Fibroblast of pulmonary artery (primary cell): ENCODE measurements around the gene PLXNC1.

Source experiments
- DNase-seq: peaks from one replicate; pipeline ENCODE4 v3.0.0-alpha.2; 2010; ENCODE audit warnings: low read depth
- H3K4me3 ChIP-seq: replicated peaks from 2 replicates; pipeline ENCODE4 v1.5.1; 2011; ENCODE audit warnings: low read depth, mild to moderate bottlenecking, control low read depth, low read length, moderate library complexity
- TF ChIP-seq, protein P1 (sequence below): IDR thresholded peaks from 2 replicates; pipeline ENCODE4 v1.5.1; 2011; ENCODE audit warnings: mild to moderate bottlenecking, control low read depth, low read length, inconsistent platforms; ENCODE audit errors: missing control alignments

PLXNC1 gene

DNA sequence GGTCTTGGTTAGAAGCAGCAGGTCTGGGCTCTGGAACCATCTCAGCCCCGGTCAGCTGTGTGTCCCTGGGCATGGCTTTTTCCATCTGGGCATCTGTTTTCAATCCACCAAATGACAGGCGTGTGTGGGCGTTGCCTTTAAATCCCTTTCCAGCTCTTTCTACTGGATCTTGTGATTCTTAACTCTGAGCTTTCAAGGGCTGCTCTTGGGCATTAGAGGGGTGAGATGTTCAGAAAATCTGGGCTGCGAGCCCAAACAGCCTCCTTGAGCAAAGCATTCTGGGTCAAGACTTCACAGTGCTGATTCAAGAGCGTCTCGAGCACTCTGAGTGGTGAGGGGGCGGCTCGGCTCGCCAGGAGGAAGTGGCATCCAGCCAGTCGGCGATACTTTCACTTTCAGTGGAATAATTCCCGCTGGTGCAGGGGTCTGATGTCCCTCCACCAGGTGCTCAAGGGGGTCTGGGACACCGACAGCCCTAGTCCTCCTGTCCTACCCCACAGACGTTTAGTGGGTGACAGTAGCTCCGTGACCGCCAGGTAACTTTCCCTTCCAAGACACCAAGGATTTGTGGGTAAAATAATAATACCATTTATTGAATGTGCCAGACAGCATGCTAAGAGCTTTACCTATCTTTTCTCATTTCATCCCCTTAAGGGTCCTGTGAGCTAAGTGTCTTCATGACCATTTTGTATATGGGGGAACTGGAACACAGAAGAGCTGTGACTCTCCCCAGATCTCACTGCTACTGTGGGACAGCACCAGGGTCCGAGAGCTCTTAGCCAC is 114.0 kb downstream of the PLXNC1 start:
- peak; percentile 98 for DNase-seq
- H3K4me3 ChIP-seq, result peak overlapping the region; percentile 69
- TF ChIP-seq, protein P1, sequence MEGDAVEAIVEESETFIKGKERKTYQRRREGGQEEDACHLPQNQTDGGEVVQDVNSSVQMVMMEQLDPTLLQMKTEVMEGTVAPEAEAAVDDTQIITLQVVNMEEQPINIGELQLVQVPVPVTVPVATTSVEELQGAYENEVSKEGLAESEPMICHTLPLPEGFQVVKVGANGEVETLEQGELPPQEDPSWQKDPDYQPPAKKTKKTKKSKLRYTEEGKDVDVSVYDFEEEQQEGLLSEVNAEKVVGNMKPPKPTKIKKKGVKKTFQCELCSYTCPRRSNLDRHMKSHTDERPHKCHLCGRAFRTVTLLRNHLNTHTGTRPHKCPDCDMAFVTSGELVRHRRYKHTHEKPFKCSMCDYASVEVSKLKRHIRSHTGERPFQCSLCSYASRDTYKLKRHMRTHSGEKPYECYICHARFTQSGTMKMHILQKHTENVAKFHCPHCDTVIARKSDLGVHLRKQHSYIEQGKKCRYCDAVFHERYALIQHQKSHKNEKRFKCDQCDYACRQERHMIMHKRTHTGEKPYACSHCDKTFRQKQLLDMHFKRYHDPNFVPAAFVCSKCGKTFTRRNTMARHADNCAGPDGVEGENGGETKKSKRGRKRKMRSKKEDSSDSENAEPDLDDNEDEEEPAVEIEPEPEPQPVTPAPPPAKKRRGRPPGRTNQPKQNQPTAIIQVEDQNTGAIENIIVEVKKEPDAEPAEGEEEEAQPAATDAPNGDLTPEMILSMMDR, result no peak

DNA sequence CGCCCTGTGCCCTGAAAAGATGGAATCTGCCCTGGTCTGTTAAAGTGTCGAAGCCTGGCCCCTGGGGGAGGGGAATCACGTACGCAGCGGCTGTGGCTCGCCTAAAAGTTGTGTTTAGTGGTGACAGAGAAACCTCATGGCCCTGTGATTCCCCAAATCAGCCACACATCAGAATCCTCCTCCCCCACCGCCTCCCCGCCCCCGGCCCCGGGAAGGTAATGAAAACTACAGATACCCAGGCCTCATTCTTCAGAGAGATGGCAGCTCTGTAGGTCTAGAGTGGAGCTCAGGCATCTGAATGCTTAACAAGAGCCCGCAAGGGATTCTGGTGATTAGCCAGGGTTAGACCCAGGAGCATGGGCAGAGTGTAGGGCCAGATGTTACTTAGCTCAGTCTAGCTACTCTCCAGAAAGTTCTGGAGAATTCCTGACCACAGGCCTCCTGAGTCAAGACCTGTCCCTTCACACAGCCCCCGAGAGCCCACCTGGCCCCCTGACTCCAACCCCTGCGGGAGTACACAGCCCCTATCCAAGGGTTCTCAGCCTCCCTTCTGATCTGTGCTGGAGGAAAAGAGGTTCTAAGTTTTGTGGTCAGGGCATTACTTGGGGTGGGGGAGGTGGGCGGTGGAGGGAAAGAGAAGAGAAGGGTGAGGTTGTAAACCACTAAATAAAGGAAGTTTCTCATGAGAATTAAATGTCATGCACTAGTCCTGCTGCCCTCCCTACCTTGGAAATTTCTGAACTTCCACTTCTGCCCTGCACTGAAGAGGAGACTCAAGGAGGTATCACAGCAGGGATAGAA is 114.8 kb downstream of the PLXNC1 start:
- H3K4me3 ChIP-seq, result peak overlapping the region; percentile 69
- no peak for DNase-seq
- TF ChIP-seq, protein P1, result no peak

DNA sequence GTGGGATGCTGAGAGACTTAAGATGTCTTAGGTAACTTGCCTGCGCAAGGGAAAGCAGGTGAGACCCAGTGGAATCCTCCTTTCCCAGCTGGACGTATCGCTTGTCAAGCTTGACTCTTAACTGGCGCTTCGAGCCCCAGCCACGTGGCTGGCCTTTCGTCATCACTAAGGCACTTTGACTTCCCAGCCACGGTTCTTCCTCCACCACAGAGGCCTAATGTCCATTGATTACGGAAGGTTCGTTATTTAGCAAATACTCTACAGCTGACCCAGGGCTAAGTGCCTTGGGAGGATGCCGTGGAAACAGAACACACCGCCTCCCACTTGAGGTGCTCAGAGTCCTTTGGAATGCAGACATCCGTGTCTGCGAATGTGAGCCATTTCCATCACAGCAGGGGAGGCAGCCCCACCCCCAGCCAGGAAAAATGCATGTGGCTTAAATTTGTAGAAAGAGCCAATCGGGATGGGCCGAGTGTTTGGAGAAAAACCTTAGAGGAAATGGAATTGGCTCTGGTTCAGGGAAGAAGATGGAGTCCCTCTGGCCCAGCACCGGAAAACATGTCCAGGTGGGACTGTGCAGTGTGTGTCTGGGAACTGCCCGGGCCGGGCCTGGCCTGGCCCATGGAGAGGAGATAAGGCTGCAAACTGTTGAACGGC is 115.7 kb downstream of the PLXNC1 start:
- no peak overlapping the region for H3K4me3 ChIP-seq
- no peak for DNase-seq
- TF ChIP-seq, protein P1, result no peak

DNA sequence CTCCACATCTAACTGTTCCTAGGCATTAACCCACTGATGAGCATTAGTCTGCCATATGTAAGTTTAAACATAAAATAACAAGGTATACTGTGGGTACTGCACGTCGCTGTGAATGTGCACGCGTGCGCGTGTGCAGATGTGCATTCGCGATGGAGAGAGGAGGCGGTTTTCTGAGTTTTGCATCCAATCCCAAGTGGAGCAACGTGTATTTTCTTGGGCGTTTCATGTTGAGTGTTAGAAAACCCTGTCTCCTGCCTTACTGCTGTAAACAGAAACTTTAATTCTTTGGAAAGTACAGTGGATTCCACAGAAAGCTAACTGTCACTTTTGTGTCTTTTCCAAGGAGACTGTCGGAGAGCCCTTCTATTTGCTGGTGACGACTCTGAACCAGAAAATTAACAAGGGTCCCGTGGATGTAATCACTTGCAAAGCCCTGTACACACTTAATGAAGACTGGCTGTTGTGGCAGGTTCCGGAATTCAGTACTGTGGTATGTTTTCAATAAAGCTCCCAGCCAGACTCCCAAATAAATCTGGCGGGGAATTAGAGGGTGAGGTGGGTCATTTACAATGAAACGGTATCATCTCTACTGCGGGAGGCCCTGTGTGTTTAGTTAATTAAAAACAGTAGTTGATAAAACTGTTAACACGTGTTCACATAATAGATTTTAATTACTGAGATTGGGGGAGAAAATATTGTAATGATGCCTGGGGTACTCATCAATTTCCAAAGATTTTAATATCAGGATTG is 116.5 kb downstream of the PLXNC1 start:
- TF ChIP-seq, protein P1, result no peak
- no peak for DNase-seq
- no peak overlapping the region for H3K4me3 ChIP-seq

DNA sequence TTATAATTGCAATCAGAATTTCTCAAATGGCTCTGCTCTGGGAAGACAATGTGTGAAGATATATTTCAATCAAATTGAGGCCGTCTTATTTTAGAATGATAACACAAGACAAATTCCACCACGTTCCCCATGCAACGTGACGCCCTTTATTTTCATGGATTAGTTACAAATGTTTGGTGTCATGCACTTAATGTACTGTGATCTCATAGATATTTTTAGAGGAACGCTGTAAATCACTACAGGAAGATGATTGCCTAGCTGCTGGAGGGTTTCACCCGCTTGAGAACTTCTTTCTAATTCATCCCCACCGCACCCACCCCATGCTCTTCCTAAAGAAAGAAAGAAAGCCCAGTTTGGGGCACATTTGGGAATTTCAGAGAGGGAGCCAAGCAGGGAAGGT is 117.2 kb downstream of the PLXNC1 start:
- no peak for DNase-seq
- TF ChIP-seq, protein P1, result no peak
- no peak overlapping the region for H3K4me3 ChIP-seq

DNA sequence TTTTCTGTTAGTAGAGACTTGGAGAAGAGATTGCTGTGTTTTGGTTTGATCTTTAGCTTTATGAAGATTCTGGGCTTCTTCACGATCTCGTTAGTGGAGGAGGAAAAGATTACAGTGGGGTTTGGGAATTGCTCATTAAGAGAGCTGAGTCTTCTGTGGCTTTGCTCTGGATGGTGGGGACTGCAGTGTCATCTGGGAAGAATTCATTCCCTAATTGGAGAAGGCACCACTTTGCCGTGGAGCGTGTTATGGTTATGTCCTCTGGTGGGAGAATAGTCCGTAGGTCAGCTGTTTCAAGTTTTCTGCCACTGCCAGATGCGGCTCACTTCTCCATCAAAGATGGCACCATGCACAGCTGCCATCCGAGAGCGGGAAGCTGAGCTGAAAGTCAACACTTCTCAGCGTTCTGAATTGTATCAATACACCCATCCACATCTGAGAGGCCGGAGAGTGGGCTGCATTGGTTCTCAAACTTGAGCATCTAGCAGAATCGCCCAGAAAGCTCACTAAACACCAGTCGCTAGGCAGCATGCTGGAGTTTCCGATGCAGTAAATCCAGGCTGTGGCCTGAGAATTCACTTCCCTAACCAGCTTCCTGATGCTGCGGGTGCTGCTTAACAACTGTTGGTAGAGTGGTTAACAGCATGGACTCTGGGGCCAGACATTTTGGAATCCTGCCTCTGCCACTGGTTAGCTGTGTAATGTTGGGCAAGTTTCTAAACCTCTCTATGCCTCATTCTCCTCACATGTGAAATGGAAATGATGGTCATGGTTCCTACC is 117.8 kb downstream of the PLXNC1 start:
- no peak for DNase-seq
- TF ChIP-seq, protein P1, result no peak
- no peak overlapping the region for H3K4me3 ChIP-seq
